Bronchial epithelial cell (primary cell): ENCODE data around the gene PIMREG. TPM values are rescaled to one million over a fixed set of nuclear protein-coding genes. Genes with fewer than 3 reads are reported as not detected.

Experiments used
- DNase-seq: peaks from one replicate; pipeline ENCODE4 v3.0.0-alpha.2; 2010; ENCODE audit warnings: low read depth
- FAIRE-seq: peaks from 2 replicates; lab custom pipeline; 2011; peaks lifted over from hg19 to GRCh38; lab: Jason Lieb, UNC
- H3K27me3 ChIP-seq: 2 replicates; pipeline ENCODE4 v1.5.1; 2011; ENCODE audit warnings: low read length; ENCODE audit not compliant: control insufficient read depth, insufficient read depth
- H3K36me3 ChIP-seq: 2 replicates; pipeline ENCODE4 v1.5.1; 2011; ENCODE audit warnings: low read length; ENCODE audit not compliant: control insufficient read depth, insufficient read depth
- H3K4me3 ChIP-seq: 2 replicates; pipeline ENCODE4 v1.5.1; 2011; ENCODE audit warnings: mild to moderate bottlenecking, low read depth, low read length, control low read depth
- CTCF ChIP-seq: IDR thresholded peaks from 2 replicates; pipeline ENCODE4 v1.5.1; 2011; ENCODE audit warnings: mild to moderate bottlenecking, moderate library complexity, low read length, control low read depth, inconsistent platforms; ENCODE audit not compliant: insufficient read depth, severe bottlenecking
- total RNA-seq: library from RNA; depleted of rRNA; stranded (reverse); fragments of >200 nt; gene quantifications from 2 replicates; pipeline ENCODE4 v1.2.1, GENCODE V29; 2014

PIMREG gene
- total RNA-seq, 1 donor from 2014 or later = 0.26 TPM

DNA sequence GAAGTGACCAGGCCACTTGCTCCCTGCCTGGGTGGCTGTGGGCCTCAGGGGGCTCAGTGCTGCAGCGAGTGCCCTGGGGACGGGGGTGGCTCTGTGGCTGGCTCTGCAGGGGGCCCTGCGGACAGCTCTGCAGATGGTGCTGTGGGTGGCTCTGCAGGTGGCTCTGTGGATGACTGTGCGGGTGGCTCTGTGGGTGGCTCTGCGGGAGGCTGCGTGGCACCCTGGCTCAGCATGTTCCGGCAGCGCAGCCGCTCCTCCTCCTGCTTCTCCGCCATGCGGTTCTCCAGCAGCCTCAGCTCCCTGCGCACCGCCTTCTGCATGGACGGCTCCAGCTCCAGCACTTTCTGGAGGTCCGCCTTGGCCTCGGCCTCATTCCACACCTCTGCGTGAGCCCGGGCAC, 18.8 kb upstream of the PIMREG start:
- Histone ChIP-seq H3K4me3 (no peak overlapping the region), H3K36me3 (no peaks in the 10 kb centered on the region), H3K27me3 (no peaks in the 10 kb centered on the region)
- DNase-seq (no peak), FAIRE-seq (no peak)
- no peak for TF ChIP-seq CTCF

DNA sequence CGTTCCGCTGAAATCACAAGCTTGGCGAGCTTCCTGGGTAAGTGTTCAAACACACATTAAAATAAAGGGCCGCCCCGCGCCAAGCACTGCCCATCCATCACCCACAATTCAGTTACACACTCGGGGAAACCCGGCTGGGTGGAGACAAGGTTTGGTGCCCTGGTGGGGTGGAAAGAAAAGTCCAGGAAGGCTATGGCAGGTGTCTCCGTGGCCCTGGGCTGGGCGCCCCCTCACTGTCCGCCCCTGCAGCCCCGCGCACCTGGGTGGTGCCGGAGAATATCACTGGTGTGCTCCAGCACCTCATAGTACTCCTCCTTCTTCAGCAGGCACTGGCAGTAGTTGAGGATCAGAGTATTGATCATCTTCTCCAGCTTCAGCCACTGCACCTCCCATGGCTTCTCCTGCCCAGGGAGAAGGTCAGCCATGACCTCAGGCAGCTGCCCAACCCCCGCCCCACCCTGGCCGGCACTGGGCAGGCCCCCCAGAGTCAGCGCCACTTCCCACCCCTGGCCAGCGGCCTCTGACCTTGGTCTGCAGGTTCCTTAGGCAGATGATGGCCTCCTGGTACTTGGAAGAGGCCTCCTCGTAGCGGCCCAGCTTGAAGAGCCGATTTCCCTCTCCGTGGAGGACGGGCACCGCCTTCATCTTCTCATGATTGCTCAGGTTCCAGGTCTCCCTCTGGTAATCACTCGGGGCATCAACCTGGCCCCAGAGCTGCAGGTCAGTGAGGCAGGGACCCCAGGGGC, 17.7 kb upstream of the PIMREG start:
- no peak for TF ChIP-seq CTCF
- FAIRE-seq = no peak
- H3K4me3 ChIP-seq = no peak overlapping the region
- no peaks in the 10 kb centered on the region for H3K27me3 ChIP-seq
- DNase-seq = no peak
- H3K36me3 ChIP-seq = no peaks in the 10 kb centered on the region

DNA sequence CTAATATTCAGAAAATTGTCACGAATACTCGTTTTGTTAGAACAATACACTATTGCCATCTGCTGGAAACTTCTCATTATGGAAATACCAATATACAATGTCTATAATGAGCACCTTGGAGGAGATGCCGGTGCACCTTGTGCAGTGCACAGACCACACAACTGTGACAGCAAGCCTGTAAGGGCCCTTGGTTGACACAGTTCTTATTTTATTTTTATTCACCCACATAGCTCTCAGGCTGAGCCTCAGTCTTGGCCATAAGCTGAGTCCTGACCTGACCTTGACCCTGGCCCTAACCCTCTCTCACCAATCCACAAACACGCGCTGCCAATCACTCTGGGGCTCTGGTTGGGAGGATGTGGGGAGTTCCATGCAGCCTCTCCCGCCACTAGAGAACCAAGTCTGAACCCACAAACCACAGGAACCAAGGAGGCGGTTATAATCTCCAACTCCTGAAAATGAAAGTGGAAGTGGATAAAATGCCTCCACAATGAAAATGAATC, 16.9 kb upstream of the PIMREG start:
- TF ChIP-seq CTCF = no peak
- Histone ChIP-seq H3K36me3 (no peaks in the 10 kb centered on the region), H3K27me3 (no peaks in the 10 kb centered on the region), H3K4me3 (no peak overlapping the region)
- DNase-seq (no peak), FAIRE-seq (no peak)

DNA sequence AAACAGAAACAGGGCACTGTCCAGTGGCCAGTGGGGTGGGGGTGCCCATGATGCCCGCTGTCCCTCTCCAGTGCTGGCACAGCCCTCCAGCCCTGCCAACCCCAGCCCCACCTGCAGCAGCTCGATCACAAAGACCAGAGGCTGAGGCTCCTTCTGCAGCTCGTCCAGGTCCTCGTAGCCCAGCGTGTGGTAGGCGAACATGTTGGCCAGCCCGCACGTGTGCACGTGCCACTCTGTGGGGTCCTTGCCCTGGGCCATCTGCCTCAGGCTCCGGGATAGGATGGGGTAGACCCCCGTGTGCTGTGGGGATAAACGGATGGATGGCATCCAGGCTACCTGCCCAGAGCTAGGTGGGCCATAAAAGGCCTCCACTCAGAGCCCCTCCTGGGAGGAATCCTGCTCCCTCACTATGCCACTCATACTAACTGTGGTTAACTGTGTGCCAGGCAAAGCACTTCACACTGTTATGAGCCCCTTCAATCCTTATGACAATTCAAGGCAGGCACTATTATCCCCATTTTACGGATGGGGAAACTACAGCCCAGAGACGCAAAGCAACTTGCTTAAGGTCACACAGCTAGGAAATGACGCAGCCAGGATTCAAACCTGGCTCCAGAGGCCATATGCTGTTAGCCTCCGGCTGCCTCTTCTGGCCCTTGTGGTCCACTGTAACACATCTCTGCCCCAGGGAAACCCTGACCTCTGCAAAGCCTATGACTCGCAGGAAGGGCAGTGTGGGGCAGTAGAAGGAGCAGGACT, 15.9 kb upstream of the PIMREG start:
- Histone ChIP-seq H3K4me3 (no peak overlapping the region), H3K36me3 (no peaks in the 10 kb centered on the region), H3K27me3 (no peaks in the 10 kb centered on the region)
- DNase-seq = no peak
- no peak for TF ChIP-seq CTCF
- no peak for FAIRE-seq

GRCh38 chr17:6429266-6429665, 15.0 kb upstream of the PIMREG start:
- DNase-seq (no peak), FAIRE-seq (no peak)
- Histone ChIP-seq H3K36me3 (no peaks in the 10 kb centered on the region), H3K27me3 (no peaks in the 10 kb centered on the region), H3K4me3 (no peak overlapping the region)
- no peak for TF ChIP-seq CTCF
